OCI-LY7 (cell line): ENCODE data around the gene GALP.
"Not testable (repeated sequence)": the region's sequence is repeated elsewhere in the genome, so short reads cannot be mapped to it uniquely, and the experiment has no call there.

Experiments used
- CTCF ChIP-seq: fragments of 200-600 bp; sonication (generic); conservative IDR thresholded peaks from 2 replicates; pipeline ENCODE4 v1.5.1; 2014; ENCODE audit warnings: mild to moderate bottlenecking, antibody characterized with exemption, low read length, moderate library complexity, mixed read lengths
- EZH2phosphoT487 ChIP-seq: fragments of 200-600 bp; sonication (generic); IDR thresholded peaks from 2 replicates; pipeline ENCODE4 v1.6.1; 2018; ENCODE audit warnings: low read depth, borderline replicate concordance, mild to moderate bottlenecking, mixed run types, antibody characterized with exemption, low read length, moderate library complexity, mixed read lengths

GRCh38 chr19:56210036-56210435 lies 34.2 kb downstream of the GALP start:
- TF ChIP-seq CTCF, EZH2phosphoT487: not testable (repeated sequence)
